HG02571 (cell line): ENCODE measurements around the gene ENO1.
"Not testable (repeated sequence)": the region's sequence is repeated elsewhere in the genome, so short reads cannot be mapped to it uniquely, and the experiment has no call there.

Source experiments
- ATAC-seq: cut with Tn5 transposase; IDR thresholded peaks from one replicate; pipeline ENCODE4 v1.9.1; 2021; ENCODE audit warnings: mild to moderate bottlenecking, moderate library complexity; ENCODE audit not compliant: unreplicated experiment

ENO1 gene

DNA sequence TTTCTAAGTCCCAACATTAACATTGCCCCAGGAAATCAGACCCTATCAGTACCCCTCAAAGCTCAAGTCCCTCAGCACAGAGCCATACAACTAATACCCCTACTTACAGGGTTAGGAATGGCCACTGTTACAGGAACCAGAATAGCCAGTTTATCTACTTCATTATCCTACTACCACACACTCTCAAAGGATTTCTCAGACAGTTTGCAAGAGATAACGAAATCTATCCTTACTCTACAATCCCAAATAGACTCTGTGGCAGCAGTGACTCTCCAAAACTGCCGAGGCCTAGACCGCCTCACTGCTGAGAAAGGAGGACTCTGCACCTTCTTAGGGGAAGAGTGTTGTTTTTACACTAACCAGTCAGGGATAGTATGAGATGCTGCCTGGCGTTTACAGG is 19.0 kb upstream of the ENO1 start:
- not testable (repeated sequence) for ATAC-seq

DNA sequence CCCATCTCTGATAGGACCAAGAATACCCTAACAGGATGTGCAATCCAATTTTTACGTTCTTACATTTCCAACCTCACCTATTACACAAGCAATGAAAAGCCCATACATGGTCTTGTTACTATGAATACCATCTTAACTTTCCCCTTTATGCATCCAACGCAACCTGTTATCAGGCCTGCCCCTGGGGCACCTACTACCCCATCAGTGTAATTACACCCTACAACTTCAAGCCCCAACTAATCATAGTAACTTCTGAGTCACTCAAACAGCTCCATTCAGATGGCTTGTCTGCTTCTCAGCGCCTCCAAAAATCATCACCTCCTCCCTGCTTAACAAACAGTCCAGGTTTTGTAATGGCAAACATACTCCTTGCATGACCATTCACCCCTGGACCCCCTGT is 18.3 kb upstream of the ENO1 start:
- not testable (repeated sequence) for ATAC-seq

DNA sequence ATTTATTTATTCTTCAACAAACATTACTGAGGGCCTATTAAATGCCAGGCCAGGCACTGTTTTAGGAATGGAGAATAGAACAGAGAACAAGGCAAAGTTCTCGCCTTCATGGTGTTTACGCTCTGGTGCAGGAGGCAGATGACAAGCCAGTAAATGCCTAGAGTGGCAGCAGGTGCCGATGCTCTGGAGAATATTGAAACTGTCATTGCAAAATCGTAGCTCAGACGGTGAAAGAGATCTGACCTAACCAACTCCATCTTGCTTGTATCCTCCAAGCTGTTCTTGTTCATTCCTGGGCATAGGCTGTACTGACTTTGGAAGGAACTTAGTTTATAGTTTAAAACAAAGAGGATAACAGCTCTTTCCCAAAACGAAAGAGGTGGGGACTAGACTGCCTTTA is 13.5 kb upstream of the ENO1 start:
- ATAC-seq = no peak

DNA sequence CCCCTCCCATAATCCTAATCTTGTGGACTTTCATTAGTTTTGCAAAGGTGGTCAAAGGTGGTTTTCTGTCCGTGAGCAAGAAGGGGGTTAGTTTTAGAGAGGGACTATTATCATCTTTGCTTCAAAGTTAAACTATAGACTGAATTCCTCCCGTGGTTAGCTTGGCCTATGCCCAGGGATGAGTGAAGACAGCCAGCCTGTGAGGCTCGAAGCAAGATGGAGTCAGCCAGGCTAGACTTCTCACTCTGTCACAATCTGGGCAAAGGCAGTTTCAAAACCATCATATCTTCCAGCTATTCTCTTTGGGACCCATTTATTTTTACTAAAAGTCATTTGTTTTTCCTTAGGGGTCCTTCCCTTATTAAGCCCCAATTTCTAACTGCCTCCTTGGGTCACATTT is 12.9 kb upstream of the ENO1 start:
- no peak for ATAC-seq

GRCh38 chr1:8889925-8890785 is 11.7 kb upstream of the ENO1 start:
- ATAC-seq = no peak

DNA sequence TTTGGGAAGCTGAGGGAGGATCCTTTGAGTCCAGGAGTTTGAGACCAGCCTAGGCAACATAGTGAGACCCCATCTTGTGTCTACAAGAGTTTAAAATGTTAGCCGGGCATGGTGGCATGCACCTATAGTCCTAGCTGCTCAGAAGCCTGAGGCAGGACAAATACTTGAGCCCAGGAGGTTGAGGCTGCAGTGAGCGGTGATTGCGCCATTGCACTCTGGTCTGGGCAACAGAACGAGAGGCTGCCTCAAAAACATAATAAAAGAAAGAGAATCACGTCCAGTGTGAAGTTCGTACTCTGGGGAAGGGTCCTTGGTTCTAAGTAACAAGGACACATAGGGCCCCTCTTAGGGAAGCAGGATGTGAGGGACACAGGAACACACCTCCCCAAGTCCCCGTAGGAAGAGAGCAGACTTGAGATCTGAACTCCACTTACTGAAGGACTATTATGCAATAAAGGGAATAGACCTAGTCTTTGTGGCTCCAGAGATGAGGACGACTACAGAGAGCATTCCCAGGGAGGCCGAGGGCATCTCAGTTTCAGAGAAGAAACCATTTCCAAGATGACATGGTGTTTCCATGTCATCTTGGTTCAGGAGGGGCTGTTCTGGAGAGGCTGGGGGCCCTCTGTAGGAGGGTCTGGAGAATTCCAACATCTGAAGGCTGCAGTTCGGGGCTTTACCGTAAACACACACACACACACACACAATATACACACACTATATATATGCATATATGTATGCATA is 10.8 kb upstream of the ENO1 start:
- ATAC-seq = no peak

DNA sequence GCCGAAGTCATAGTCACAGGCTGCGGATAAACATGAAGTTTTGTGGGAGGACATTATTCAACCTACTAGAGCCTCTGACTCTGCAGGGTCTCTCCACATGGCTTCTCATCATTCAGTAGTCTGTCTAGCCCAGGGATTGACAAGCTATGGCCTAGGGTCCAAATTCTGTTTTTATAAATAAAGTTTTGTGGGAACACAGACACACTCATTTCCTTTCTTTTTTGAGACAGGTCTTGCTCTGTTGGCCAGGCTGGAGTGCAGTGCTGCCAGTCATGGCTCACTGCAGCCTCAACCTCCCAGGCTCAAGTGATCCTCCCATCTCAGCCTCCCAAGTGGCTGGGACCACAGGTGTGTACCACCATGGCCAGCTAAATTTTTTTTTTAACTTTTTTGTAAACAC is 8.1 kb upstream of the ENO1 start:
- ATAC-seq = no peak

DNA sequence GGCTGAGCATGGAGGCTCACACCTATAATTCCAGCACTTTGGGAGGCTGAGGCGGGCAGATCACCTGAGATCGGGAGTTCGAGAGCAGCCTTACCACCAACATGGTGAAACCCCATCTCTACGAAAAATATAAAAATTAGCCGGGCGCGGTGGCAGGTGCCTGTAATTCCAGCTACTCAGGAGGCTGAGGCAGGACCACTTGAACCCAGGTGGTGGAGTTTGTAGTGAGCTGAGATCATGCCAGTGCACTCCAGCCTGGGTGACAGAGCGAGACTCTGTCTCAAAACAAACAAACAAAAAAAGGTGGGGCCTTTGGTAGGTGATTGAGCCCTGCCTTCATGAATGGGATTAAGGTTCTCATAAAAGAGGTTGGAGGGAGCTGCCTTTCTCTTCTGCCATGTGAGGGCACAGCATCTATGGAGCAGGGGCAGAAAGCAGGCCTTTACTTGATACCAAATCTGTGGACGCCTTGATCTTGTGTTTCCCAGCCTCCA is 7.6 kb upstream of the ENO1 start:
- ATAC-seq = not testable (repeated sequence)

GRCh38 chr1:8884105-8884504 is 5.6 kb upstream of the ENO1 start:
- ATAC-seq = not testable (repeated sequence)

- no peak for ATAC-seq
Measured at GRCh38 chr1:8883491-8883890, 5.0 kb upstream of the ENO1 start.

DNA sequence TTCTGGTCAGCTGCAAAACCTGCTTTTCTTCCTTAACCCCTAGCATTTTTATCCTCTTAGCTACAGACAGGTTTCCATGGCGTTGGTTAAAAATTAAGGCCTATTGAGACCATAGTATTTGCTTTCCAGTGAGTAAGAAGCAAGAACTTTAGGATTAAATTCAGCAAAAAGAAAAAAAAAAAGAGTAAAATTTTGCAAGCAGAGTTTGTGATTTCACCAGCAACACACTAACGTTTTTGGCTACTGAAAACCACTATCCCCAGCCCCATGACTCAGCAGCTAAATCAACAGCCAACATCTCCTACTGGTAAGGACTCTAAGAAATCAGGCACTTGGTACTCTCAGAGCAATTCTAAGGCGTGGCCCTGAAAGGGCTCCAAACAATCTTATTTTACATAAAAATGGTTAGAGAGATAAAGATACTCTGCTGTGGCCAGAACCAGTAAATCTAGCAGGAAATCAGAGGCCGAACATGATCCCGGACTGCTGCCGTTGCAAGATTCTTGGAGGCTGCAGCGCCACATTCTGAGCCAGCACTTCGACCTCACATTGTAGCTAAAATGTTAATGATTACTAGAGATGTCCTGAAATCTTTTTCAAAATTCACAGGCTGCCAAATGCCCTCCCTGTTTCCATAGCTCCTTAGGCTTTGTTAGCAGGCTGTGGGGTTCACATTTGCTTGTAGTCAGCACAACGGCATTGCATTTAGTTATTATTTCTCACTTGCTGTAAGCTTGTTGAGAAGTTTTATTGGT is 1.6 kb upstream of the ENO1 start:
- ATAC-seq = no peak

- no peak for ATAC-seq
Measured at GRCh38 chr1:8879464-8879921, 1.0 kb upstream of the ENO1 start.

GRCh38 chr1:8878698-8879463 is 395 bp upstream of the ENO1 start:
- peak; percentile 73 for ATAC-seq

DNA sequence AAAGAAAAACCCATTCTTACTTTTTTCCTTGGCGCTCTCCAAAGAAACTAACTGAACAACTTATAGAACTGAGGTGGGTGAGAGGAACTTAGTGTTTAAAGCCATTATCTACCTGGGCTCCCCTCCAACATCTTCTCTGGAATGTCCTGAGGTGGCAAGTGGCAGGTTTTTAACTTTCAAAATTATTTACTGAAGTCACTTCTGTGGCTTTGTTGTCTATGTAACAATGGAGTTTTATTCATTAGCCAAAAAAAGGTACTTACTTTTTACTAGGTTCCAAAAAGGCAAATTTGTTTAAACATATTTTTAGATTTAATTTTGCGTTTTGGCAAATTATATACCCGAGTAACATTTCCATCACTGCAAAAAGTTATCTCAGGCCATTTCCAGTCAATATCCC is 2.4 kb downstream of the ENO1 start:
- no peak for ATAC-seq

DNA sequence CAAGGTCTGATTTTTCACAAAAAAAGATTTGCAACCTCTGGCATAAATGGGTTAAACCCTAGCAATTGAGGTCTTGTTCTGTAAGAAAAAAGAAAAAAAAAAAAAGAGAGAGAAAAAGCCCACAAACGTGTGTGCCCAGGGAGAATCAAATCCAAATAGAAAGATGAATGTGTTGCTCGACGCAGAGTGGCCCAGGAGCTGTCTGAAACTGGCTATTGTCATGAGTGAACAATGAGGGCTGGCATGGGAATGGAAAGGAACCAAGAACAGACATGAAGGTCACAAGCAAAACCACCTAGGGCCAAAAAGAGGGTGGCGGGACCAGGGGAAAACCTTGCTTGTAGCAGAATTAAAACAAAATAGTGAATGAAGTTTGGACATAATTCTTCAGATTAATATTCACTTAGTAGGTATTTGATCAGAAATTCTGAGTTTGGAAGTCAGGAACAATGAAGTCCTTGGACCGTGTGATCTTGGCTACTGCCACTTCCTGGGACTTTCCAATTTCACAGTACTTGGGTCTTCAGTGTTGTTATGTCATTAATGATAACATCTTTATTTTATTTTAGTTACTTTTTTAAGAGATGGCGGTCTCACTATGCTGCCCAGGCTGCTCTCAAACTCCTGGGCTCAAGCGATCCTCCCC is 3.1 kb downstream of the ENO1 start:
- no peak for ATAC-seq

DNA sequence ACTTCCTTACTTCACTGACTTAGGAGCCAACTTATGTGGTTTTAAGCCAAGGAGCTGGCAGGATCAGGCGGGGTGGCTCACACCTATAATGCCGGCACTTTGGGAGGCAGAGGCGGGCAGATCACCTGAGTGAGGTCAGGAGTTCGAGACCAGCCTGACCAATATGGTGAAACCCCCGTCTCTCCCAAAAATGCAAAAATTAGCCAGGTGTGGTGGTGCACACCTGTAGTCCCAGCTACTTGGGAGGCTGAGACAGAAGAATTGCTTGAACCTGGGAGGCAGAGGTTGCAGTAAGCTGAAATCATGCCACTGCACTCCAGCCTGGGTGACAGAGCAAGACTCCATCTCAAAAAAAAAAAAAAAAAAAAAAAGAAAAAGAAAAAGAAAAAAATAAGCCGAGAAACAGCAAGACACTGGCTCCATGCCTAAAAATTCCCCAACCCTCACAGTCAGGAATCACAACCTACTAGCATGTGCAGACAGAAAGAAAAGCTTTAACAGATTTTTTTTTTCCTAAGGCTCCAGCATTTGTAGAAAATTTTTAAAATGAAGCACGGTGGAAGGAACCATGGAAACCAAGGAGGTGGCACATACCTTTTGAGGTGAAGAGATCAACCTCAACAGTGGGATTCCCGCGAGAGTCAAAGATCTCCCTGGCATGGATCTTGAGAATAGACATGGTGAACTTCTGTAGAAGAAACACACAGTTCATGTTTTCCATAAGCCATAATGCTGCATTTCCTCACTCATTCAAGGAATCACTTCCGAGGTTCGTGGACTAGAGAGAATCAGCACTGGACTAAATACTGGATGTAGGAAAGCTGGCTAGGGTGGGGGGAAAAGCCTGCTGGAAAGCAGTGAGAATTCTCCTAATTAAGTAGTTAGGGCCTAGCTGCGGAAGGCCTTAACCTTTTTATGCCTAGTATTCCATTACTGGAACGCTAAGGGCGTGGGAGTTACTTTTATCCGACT is 4.0 kb downstream of the ENO1 start:
- no peak for ATAC-seq

DNA sequence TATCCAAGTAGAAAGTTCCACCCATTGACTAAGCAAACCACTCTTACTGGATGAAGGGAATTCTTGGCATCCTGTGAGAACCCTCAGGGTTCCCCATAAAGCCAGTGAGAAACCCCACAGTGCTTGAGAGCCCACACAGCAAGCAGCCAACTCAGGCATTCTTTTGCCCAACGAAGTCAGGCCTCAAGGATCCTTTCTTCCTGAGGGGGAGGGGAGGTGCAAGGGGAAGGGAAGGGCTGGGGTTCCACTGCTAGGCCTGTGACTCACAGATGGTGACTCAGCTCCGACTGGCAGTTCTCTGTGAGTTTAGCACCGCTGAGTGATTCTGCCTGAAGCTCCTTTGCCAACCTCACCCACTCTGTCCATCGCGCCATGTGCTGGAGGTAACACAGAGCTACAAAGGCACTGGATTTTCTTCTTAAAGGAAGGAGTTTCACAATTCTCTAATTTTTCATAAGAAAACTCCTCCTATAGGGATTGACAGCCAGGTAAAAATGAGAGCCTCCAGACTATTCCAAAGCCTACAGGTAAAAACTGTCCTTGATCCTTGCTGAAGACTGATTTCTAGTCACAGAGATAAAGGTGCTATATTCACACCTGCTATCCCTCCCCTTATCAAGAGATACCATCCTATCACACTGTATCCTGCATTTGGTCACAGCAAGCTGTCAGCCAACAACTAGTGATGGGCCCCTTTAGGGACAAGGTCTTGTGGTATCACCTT is 4.8 kb downstream of the ENO1 start:
- no peak for ATAC-seq

DNA sequence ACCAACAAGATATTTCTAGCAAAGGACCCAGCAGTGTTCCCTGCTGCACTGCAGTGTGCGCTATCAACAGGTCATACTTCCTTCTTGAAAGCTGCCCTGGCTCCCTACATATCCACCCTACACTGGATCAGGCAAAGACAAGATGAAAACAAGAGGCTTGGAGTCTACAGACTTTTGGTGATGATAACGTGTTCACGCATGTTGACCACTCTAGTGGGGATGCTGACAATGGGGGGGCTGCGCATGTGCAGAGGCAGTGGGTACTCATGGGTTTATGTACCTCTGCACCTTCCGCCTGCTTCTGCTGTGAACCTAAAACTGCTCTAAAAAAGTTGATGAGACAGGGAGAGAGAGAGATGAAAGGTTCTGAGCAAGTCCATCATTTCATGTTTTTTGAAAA is 5.5 kb downstream of the ENO1 start:
- ATAC-seq = no peak
